Inflammatory macrophage (primary cell): ENCODE results near the gene AGAP4.
"Not testable (repeated sequence)": the region's sequence is repeated elsewhere in the genome, so short reads cannot be mapped to it uniquely, and the experiment has no call there.

ENCODE experiments used
- DNase-seq, 2 donors: peaks; one replicate each; pipeline ENCODE4 v3.0.0-alpha.2; 2020 to 2022

The AGAP4 gene

GRCh38 chr10:45790694-45791426 is 56.4 kb downstream of the AGAP4 start:
- DNase-seq: not testable (repeated sequence)

- not testable (repeated sequence) for DNase-seq
These were observed 57.3 kb downstream of the AGAP4 start for GRCh38 chr10:45789991-45790390.

GRCh38 chr10:45787212-45787741 is 60.0 kb downstream of the AGAP4 start:
- DNase-seq: not testable (repeated sequence)

GRCh38 chr10:45786217-45786616 is 61.1 kb downstream of the AGAP4 start:
- DNase-seq: not testable (repeated sequence)
